Measurements from ENCODE around the gene NGB.
A peak's percentile ranks its signal among the peaks of the same experiment; 100 is the strongest.
"Not testable (repeated sequence)": the region's sequence is repeated elsewhere in the genome, so short reads cannot be mapped to it uniquely, and the experiment has no call there.

NGB gene

GRCh38 chr14:77271113-77271710, at the start of gene NGB:
Gene NGB (minus strand): TSS chr14:77271206. CDS start chr14:77270937, 269 bp downstream.
- H4K20me1 ChIP-seq (ENCODE audit: insufficient read depth, low read length, poor library complexity, severe bottlenecking) = no peaks in the 10 kb centered on the region
- H3K79me2 ChIP-seq (ENCODE audit: insufficient read depth, low read length) = no peaks in the 10 kb centered on the region
- no peak within 1 kb of the TSS for H3K4me3 ChIP-seq (ENCODE audit: low read length, poor library complexity, severe bottlenecking)
- H3K4me2 ChIP-seq (ENCODE audit: low read depth, low read length, poor library complexity, severe bottlenecking) = no peak within 1 kb of the TSS
- no peak within 1 kb of the TSS for H2AFZ ChIP-seq (ENCODE audit: low read length)
- no peaks in the 10 kb centered on the region for H3K36me3 ChIP-seq (ENCODE audit: insufficient read depth, low read length)
- H3K4me1 ChIP-seq (ENCODE audit: insufficient read depth, low read length, poor library complexity, severe bottlenecking) = peaks cover 3% of the 10 kb centered on the region
- H3K9ac ChIP-seq (ENCODE audit: low read depth, low read length, poor library complexity, severe bottlenecking) = no peak within 1 kb of the TSS
- no peaks in the 10 kb centered on the region for H3F3A ChIP-seq (ENCODE audit: low read depth)
- no peaks in the 10 kb centered on the region for H3K9me3 ChIP-seq (ENCODE audit: insufficient read depth, low read depth, low read length)
- H3K27me3 ChIP-seq (ENCODE audit: insufficient read depth, low read length, poor library complexity, severe bottlenecking) = no peaks in the 10 kb centered on the region
- no peaks in the 10 kb centered on the region for H3K9me2 ChIP-seq (replicated peaks; ENCODE audit: low read depth, low read length)
- TF ChIP-seq EZH2phosphoT487 (IDR thresholded peaks at IDR 0.05; ENCODE audit: borderline replicate concordance) = no peak
- no peak for TF ChIP-seq CTCF (conservative IDR thresholded peaks at IDR 0.05; ENCODE audit: low read length)

GRCh38 chr14:77320238-77320935, 49.4 kb upstream of the NGB start, which contains the start of gene POMT2:
Gene POMT2 (minus strand): TSS chr14:77320883. CDS start chr14:77320681, 202 bp downstream.
- no peaks in the 10 kb centered on the region for H3F3A ChIP-seq (ENCODE audit: low read depth)
- peaks cover 3% of the 10 kb centered on the region for H4K20me1 ChIP-seq (ENCODE audit: insufficient read depth, low read length, poor library complexity, severe bottlenecking)
- no peaks in the 10 kb centered on the region for H3K36me3 ChIP-seq (ENCODE audit: insufficient read depth, low read length)
- no peaks in the 10 kb centered on the region for H3K9me2 ChIP-seq (replicated peaks; ENCODE audit: low read depth, low read length)
- peaks cover 8% of the 10 kb centered on the region; the same call in 1 of the 2 replicates for H3K79me2 ChIP-seq (ENCODE audit: insufficient read depth, low read length)
- peaks cover 34% of the 10 kb centered on the region for H3K4me1 ChIP-seq (ENCODE audit: insufficient read depth, low read length, poor library complexity, severe bottlenecking)
- H3K27me3 ChIP-seq (ENCODE audit: insufficient read depth, low read length, poor library complexity, severe bottlenecking) = no peaks in the 10 kb centered on the region
- peak within 1 kb of the TSS; percentile 95 for H2AFZ ChIP-seq (ENCODE audit: low read length)
- peak within 1 kb of the TSS; percentile 78 for H3K9ac ChIP-seq (ENCODE audit: low read depth, low read length, poor library complexity, severe bottlenecking)
- peak within 1 kb of the TSS; percentile 76 for H3K4me3 ChIP-seq (ENCODE audit: low read length, poor library complexity, severe bottlenecking)
- H3K9me3 ChIP-seq (ENCODE audit: insufficient read depth, low read depth, low read length) = no peaks in the 10 kb centered on the region
- peak within 1 kb of the TSS; percentile 89 for H3K4me2 ChIP-seq (ENCODE audit: low read depth, low read length, poor library complexity, severe bottlenecking)
- TF ChIP-seq EZH2phosphoT487 (IDR thresholded peaks at IDR 0.05; ENCODE audit: borderline replicate concordance) = no peak
- peak; percentile 43 for TF ChIP-seq CTCF (conservative IDR thresholded peaks at IDR 0.05; ENCODE audit: low read length)

- Histone ChIP-seq H3K9me2 (replicated peaks; ENCODE audit: low read depth, low read length) (no peaks in the 10 kb centered on the region), H3K4me3 (ENCODE audit: low read length, poor library complexity, severe bottlenecking) (peak overlapping the region; percentile 76), H2AFZ (ENCODE audit: low read length) (no peak overlapping the region), H3K36me3 (ENCODE audit: insufficient read depth, low read length) (no peaks in the 10 kb centered on the region), H3K4me2 (ENCODE audit: low read depth, low read length, poor library complexity, severe bottlenecking) (peak overlapping the region; percentile 84), H3K9ac (ENCODE audit: low read depth, low read length, poor library complexity, severe bottlenecking) (peak overlapping the region; percentile 44), H3F3A (ENCODE audit: low read depth) (no peaks in the 10 kb centered on the region), H3K9me3 (ENCODE audit: insufficient read depth, low read depth, low read length) (no peaks in the 10 kb centered on the region), H3K27me3 (ENCODE audit: insufficient read depth, low read length, poor library complexity, severe bottlenecking) (no peaks in the 10 kb centered on the region), H4K20me1 (ENCODE audit: insufficient read depth, low read length, poor library complexity, severe bottlenecking) (peaks cover 3% of the 10 kb centered on the region), H3K79me2 (ENCODE audit: insufficient read depth, low read length) (peaks cover 8% of the 10 kb centered on the region; the same call in 1 of the 2 replicates), H3K4me1 (ENCODE audit: insufficient read depth, low read length, poor library complexity, severe bottlenecking) (peaks cover 34% of the 10 kb centered on the region)
- TF ChIP-seq EZH2phosphoT487 (IDR thresholded peaks at IDR 0.05; ENCODE audit: borderline replicate concordance) (no peak), CTCF (conservative IDR thresholded peaks at IDR 0.05; ENCODE audit: low read length) (no peak)
Observed at GRCh38 chr14:77319422-77319821, 48.4 kb upstream of the NGB start.

- Histone ChIP-seq H3K9ac (ENCODE audit: low read depth, low read length, poor library complexity, severe bottlenecking) (peak overlapping the region; percentile 44), H3K4me1 (ENCODE audit: insufficient read depth, low read length, poor library complexity, severe bottlenecking) (peaks cover 34% of the 10 kb centered on the region), H3K4me3 (ENCODE audit: low read length, poor library complexity, severe bottlenecking) (peak overlapping the region; percentile 76), H3K4me2 (ENCODE audit: low read depth, low read length, poor library complexity, severe bottlenecking) (peak overlapping the region; percentile 84)
- H3K9me2 ChIP-seq (replicated peaks; ENCODE audit: low read depth, low read length); H3K79me2 ChIP-seq (ENCODE audit: insufficient read depth, low read length); H3K27me3 ChIP-seq (ENCODE audit: insufficient read depth, low read length, poor library complexity, severe bottlenecking); H3F3A ChIP-seq (ENCODE audit: low read depth); H3K9me3 ChIP-seq (ENCODE audit: insufficient read depth, low read depth, low read length); H3K36me3 ChIP-seq (ENCODE audit: insufficient read depth, low read length); H4K20me1 ChIP-seq (ENCODE audit: insufficient read depth, low read length, poor library complexity, severe bottlenecking); H2AFZ ChIP-seq (ENCODE audit: low read length): not testable (repeated sequence)
Observed at GRCh38 chr14:77318756-77319155, 47.8 kb upstream of the NGB start.

All from Loucy (cell line).